ENCODE results near the gene EDEM3. TPM values are rescaled to one million over a fixed set of nuclear protein-coding genes. Genes with fewer than 3 reads are reported as not detected.

Gene EDEM3
- total RNA-seq, 1 donor from 2014 or later, result 24.2 TPM

GRCh38 chr1:184761969-184762485 is 7.4 kb upstream of the EDEM3 start:
- Mint-ChIP-seq H3K4me1 (ENCODE audit: unreplicated experiment) (no peaks in the 10 kb centered on the region), H3K4me3 (ENCODE audit: unreplicated experiment) (no peak overlapping the region), H3K27ac (ENCODE audit: unreplicated experiment) (no peak overlapping the region), H3K36me3 (ENCODE audit: low read depth, unreplicated experiment) (no peaks in the 10 kb centered on the region), H3K9me3 (ENCODE audit: unreplicated experiment) (no peaks in the 10 kb centered on the region), H3K27me3 (ENCODE audit: unreplicated experiment) (no peaks in the 10 kb centered on the region)
- no peak for DNase-seq (ENCODE audit: low spot score)
- TF ChIP-seq, protein P1, sequence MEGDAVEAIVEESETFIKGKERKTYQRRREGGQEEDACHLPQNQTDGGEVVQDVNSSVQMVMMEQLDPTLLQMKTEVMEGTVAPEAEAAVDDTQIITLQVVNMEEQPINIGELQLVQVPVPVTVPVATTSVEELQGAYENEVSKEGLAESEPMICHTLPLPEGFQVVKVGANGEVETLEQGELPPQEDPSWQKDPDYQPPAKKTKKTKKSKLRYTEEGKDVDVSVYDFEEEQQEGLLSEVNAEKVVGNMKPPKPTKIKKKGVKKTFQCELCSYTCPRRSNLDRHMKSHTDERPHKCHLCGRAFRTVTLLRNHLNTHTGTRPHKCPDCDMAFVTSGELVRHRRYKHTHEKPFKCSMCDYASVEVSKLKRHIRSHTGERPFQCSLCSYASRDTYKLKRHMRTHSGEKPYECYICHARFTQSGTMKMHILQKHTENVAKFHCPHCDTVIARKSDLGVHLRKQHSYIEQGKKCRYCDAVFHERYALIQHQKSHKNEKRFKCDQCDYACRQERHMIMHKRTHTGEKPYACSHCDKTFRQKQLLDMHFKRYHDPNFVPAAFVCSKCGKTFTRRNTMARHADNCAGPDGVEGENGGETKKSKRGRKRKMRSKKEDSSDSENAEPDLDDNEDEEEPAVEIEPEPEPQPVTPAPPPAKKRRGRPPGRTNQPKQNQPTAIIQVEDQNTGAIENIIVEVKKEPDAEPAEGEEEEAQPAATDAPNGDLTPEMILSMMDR (IDR thresholded peaks at IDR 0.05; ENCODE audit: unreplicated experiment), result no peak

DNA sequence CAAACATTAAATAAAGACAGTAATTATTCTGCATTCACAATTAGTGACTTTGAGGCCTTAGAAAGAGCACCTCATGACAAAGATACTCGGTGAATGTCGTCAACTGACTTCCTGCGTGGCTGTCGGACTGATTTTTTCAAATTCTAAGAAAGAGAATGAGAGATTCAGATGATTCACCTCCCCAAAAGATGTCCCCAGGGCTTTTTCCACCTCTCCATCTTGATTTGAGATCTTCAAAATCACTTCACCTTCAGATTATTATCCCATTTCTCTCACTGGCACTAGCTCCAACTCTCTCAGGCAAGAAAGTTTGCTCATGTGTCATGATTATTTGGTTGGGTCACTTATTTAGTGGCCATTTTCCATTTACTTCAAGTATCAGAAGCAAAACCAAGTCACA is 5.0 kb upstream of the EDEM3 start:
- Mint-ChIP-seq H3K4me3 (ENCODE audit: unreplicated experiment) (no peak overlapping the region), H3K9me3 (ENCODE audit: unreplicated experiment) (no peaks in the 10 kb centered on the region), H3K36me3 (ENCODE audit: low read depth, unreplicated experiment) (no peaks in the 10 kb centered on the region), H3K4me1 (ENCODE audit: unreplicated experiment) (peaks cover 5% of the 10 kb centered on the region), H3K27me3 (ENCODE audit: unreplicated experiment) (no peaks in the 10 kb centered on the region), H3K27ac (ENCODE audit: unreplicated experiment) (no peak overlapping the region)
- TF ChIP-seq, protein P1 (IDR thresholded peaks at IDR 0.05; ENCODE audit: unreplicated experiment), result no peak
- no peak for DNase-seq (ENCODE audit: low spot score)

- TF ChIP-seq, protein P1 (IDR thresholded peaks at IDR 0.05; ENCODE audit: unreplicated experiment), result no peak
- H3K9me3 Mint-ChIP-seq (ENCODE audit: unreplicated experiment), result no peaks in the 10 kb centered on the region
- peaks cover 5% of the 10 kb centered on the region for H3K4me1 Mint-ChIP-seq (ENCODE audit: unreplicated experiment)
- H3K36me3 Mint-ChIP-seq (ENCODE audit: low read depth, unreplicated experiment), result no peaks in the 10 kb centered on the region
- H3K27me3 Mint-ChIP-seq (ENCODE audit: unreplicated experiment), result no peaks in the 10 kb centered on the region
- H3K4me3 Mint-ChIP-seq (ENCODE audit: unreplicated experiment), result no peak overlapping the region
- no peak for DNase-seq (ENCODE audit: low spot score)
- H3K27ac Mint-ChIP-seq (ENCODE audit: unreplicated experiment), result no peak overlapping the region
These were observed 4.5 kb upstream of the EDEM3 start for GRCh38 chr1:184759112-184759511.

DNA sequence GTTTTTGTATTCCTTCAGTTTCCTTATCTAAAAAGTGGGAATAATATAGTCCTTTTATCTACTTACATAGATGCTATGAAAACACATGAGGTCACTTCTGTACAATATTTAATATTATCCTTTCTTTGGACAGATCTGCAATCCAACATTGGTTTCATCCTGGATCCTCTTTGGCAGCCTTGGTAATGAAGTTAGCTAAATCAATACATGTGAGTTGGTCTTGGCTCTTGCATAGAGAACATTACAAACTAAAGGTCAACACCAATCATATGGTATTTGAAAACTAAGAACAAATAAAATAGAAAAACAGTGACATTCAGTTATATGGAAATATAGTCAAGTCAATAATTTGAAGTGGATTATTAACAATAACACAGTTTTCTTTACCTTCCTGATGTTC is 3.2 kb upstream of the EDEM3 start:
- Mint-ChIP-seq H3K27me3 (ENCODE audit: unreplicated experiment) (no peaks in the 10 kb centered on the region), H3K4me1 (ENCODE audit: unreplicated experiment) (peaks cover 14% of the 10 kb centered on the region), H3K4me3 (ENCODE audit: unreplicated experiment) (no peak overlapping the region), H3K27ac (ENCODE audit: unreplicated experiment) (no peak overlapping the region), H3K36me3 (ENCODE audit: low read depth, unreplicated experiment) (no peaks in the 10 kb centered on the region), H3K9me3 (ENCODE audit: unreplicated experiment) (no peaks in the 10 kb centered on the region)
- TF ChIP-seq, protein P1 (IDR thresholded peaks at IDR 0.05; ENCODE audit: unreplicated experiment), result no peak
- DNase-seq (ENCODE audit: low spot score), result no peak

DNA sequence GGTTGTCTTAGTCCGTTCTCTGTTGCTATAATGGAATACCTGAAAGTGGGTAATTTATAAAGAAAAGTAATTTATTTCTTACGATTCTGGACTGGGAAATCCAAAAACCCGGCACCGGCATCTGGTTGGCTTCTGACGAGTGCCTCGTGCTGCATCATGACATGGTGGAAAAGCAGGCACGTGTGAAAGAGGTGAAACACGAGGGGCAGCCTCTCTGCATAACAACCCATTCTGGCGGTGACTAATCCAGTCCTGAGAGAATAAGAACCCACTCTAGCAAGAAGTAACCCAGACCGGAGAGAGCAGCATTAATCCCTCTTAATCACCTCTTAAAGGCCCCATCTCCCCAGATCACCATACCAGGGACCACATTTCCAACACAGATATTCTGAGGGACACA is 2.7 kb upstream of the EDEM3 start:
- DNase-seq (ENCODE audit: low spot score), result no peak
- no peaks in the 10 kb centered on the region for H3K9me3 Mint-ChIP-seq (ENCODE audit: unreplicated experiment)
- H3K4me1 Mint-ChIP-seq (ENCODE audit: unreplicated experiment), result peaks cover 14% of the 10 kb centered on the region
- no peaks in the 10 kb centered on the region for H3K27me3 Mint-ChIP-seq (ENCODE audit: unreplicated experiment)
- H3K4me3 Mint-ChIP-seq (ENCODE audit: unreplicated experiment), result no peak overlapping the region
- TF ChIP-seq, protein P1 (IDR thresholded peaks at IDR 0.05; ENCODE audit: unreplicated experiment), result no peak
- H3K36me3 Mint-ChIP-seq (ENCODE audit: low read depth, unreplicated experiment), result no peaks in the 10 kb centered on the region
- no peak overlapping the region for H3K27ac Mint-ChIP-seq (ENCODE audit: unreplicated experiment)

Measured in endothelial cell (in vitro differentiated cells).